Heart right ventricle (tissue), 16 donors: ENCODE data around the gene JADE2. TPM values are rescaled to one million over a fixed set of nuclear protein-coding genes. Genes with fewer than 3 reads are reported as not detected.

Source experiments
- ATAC-seq, 8 donors: fragments of 200-7000 bp; cut with Tn5 transposase; one replicate each; pipeline ENCODE4 v1.9.1; 2020; ENCODE audit warnings: mild to moderate bottlenecking in 8 of 8, moderate library complexity in 8 of 8, moderate number of reproducible peaks in 1 of 8
- DNase-seq, 2 donors: peaks; one replicate each; pipeline ENCODE4 v3.0.0-alpha.2; 2020
- H3K27ac ChIP-seq, 10 donors: fragments of 200-600 bp; sonication (generic) in 2 of 10; one replicate each; pipeline versions ENCODE4 v1.5.0 to v1.8.0; 2020 to 2022; ENCODE audit warnings: mild to moderate bottlenecking in 3 of 10
- H3K27me3 ChIP-seq, 7 donors: fragments of 200-600 bp; one replicate each; pipeline ENCODE4 v1.8.0; 2021 to 2022; ENCODE audit warnings: mild to moderate bottlenecking in 2 of 7
- H3K36me3 ChIP-seq, 9 donors: fragments of 200-600 bp; sonication (generic) in 1 of 9; one replicate each; pipeline versions ENCODE4 v1.5.0 to v1.8.0; 2020 to 2022; ENCODE audit warnings: mild to moderate bottlenecking in 2 of 9
- H3K4me1 ChIP-seq, 9 donors: fragments of 200-600 bp; sonication (generic) in 1 of 9; one replicate each; pipeline versions ENCODE4 v1.5.0 to v1.8.0; 2020 to 2022; ENCODE audit warnings: mild to moderate bottlenecking in 4 of 9
- H3K4me3 ChIP-seq, 10 donors: fragments of 200-600 bp; sonication (generic) in 2 of 10; one replicate each; pipeline versions ENCODE4 v1.5.0 to v1.8.0; 2020 to 2022; ENCODE audit warnings: mild to moderate bottlenecking in 7 of 10, moderate library complexity in 2 of 10
- H3K9me3 ChIP-seq, 11 donors: fragments of 200-600 bp in 10 of 11; sonication (generic) in 2 of 11; one replicate each; pipeline versions ENCODE4 v1.5.0 to v1.8.0; 2013 to 2022; ENCODE audit warnings: mild to moderate bottlenecking in 2 of 11, control low read depth in 1 of 11, moderate library complexity in 1 of 11
- WGBS, 2 donors: extraction: QIAGEN DNeasy Blood & Tissue Kit; methylation state at CpG; one replicate each; pipeline ENCODE4 v1.1.7; 2013; ENCODE audit warnings: inconsistent platforms in 1 of 2; 5-methylcytosine and 5-hydroxymethylcytosine counted together
- intact Hi-C, 10 donors: fragments of 100-400 bp; cut with DNase I; formaldehyde crosslinking; loops; one replicate each; pipeline versions ENCODE4 v1.11.1 to v1.14.2; 2022
- polyA plus RNA-seq, 2 donors: library from polyadenylated mRNA; stranded (reverse); fragments of 200-250 nt; gene quantifications; one replicate each; pipeline ENCODE4 v1.2.3, GENCODE V29; 2013
- total RNA-seq, 10 donors: library from RNA; stranded (reverse); fragmentation: NEBNext Ultra II Directional in 3 of 10; extraction: Animal tissue kit (Norgen Biotek cat#: 25700) in 3 of 10; gene quantifications; one replicate each; pipeline versions ENCODE4 v1.2.1 to v1.2.4, GENCODE V29; 2021 to 2023
- TF ChIP-seq, protein P1 (sequence below), 9 donors: fragments of 200-600 bp; sonication (generic) in 2 of 9; IDR thresholded peaks; one replicate each; pipeline versions ENCODE4 v1.5.0 to v1.8.0; 2021 to 2022; ENCODE audit warnings: antibody characterized with exemption in 9 of 9, mild to moderate bottlenecking in 5 of 9, moderate library complexity in 1 of 9
- donor health status: Arrhythmogenic right ventricular cardiomyopathy.
- donor health status: ischemic (EF 13 %, LVEDD 7.1; RV severe dilation, severe dysfunction).
- donor health status: healthy with polysubstance abuse.
- donor health status: DM: no; HTN: yes; CAD: no.
- donor health status: DM: no; HTN: no; CAD: no.
- donor health status: ischemic (EF 25% LVEDD 6.9; RV normal size, moderate dysfunction).
- donor health status: ischemic (EF 25% LVEDD 5.7; RV mildly dilated, moderate dysfunction).
- donor health status: healthy.
- donor health status: DM: yes; HTN: yes; CAD: no.
- donor health status: Ischemic cardiomyopathy.
- donor health status: ischemic (EF 35%, LVEDD 5.7; RV mildly dilated, moderate dysfunction).
- donor health status: nonischemic (EF 11% LVEDD 7.7; RV severe dilation, severe dysfunction).
- donor health status: DM: yes; HTN: yes; CAD: no.
- donor health status: PGD.
- donor health status: ischemic (EF 29% LVEDD 5.4; RV normal size, mild dysfunction).
- donor health status: nonischemic (EF 23%, LVEDD 6.1; RV moderate dilation, normal function).

Gene JADE2
- total and polyA plus RNA-seq, 12 donors, result 5.4 to 38.5 (median 23.9) TPM

- peak overlapping the region in 1 of 10 donors; percentile 49 for H3K27ac ChIP-seq
- peaks cover 37 to 89% (median 60%) of the 10 kb centered on the region in 9 donors for H3K4me1 ChIP-seq
- H3K36me3 ChIP-seq, result peaks cover 0 to 93% (median 44%) of the 10 kb centered on the region in 9 donors
- intact Hi-C loops, result loop anchor here in 6 of 10 donors (5.0 to 10.0 kb wide), 5 partner anchors 36 to 158 kb away; partner anchors contain the start of genes CDKN2AIPNL (in 3 of the 6) and JADE2 (in 1 of the 6)
- no peak for DNase-seq
- TF ChIP-seq, protein P1, sequence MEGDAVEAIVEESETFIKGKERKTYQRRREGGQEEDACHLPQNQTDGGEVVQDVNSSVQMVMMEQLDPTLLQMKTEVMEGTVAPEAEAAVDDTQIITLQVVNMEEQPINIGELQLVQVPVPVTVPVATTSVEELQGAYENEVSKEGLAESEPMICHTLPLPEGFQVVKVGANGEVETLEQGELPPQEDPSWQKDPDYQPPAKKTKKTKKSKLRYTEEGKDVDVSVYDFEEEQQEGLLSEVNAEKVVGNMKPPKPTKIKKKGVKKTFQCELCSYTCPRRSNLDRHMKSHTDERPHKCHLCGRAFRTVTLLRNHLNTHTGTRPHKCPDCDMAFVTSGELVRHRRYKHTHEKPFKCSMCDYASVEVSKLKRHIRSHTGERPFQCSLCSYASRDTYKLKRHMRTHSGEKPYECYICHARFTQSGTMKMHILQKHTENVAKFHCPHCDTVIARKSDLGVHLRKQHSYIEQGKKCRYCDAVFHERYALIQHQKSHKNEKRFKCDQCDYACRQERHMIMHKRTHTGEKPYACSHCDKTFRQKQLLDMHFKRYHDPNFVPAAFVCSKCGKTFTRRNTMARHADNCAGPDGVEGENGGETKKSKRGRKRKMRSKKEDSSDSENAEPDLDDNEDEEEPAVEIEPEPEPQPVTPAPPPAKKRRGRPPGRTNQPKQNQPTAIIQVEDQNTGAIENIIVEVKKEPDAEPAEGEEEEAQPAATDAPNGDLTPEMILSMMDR (IDR thresholded peaks at IDR 0.05), result no peak
- H3K9me3 ChIP-seq, result no peaks in the 10 kb centered on the region
- no peak for ATAC-seq
- no peaks in the 10 kb centered on the region for H3K27me3 ChIP-seq
- WGBS, 2 donors, result 89 to 99% methylated on average over 4 of the region's 4 CpGs
- H3K4me3 ChIP-seq, result no peak overlapping the region
These were observed 47.3 kb downstream of the JADE2 start for GRCh38 chr5:134572811-134573210.

- 39 to 50% methylated on average over 4 of the region's 4 CpGs for WGBS, 2 donors
- H3K4me1 ChIP-seq, result peaks cover 23 to 72% (median 44%) of the 10 kb centered on the region in 9 donors
- H3K9me3 ChIP-seq, result no peaks in the 10 kb centered on the region
- peak overlapping the region in 8 of 10 donors; percentile 5 to 66 (median 46) for H3K27ac ChIP-seq
- TF ChIP-seq, protein P1 (IDR thresholded peaks at IDR 0.05), result peak in 2 of 9 donors; percentile 19 to 28
- H3K36me3 ChIP-seq, result peaks cover 6 to 97% (median 53%) of the 10 kb centered on the region in 9 donors
- DNase-seq (no peak), ATAC-seq (peak; percentile 15 to 87 (median 48))
- no peaks in the 10 kb centered on the region for H3K27me3 ChIP-seq
- intact Hi-C loops, result loop anchor here in 8 of 10 donors (2.0 to 10.0 kb wide), 8 partner anchors 37 to 164 kb away; partner anchors contain the start of genes CDKN2AIPNL (in 4 of the 8) and JADE2 (in 1 of the 8)
- no peak overlapping the region for H3K4me3 ChIP-seq
These were observed 49.1 kb downstream of the JADE2 start for GRCh38 chr5:134574521-134574920.

DNA sequence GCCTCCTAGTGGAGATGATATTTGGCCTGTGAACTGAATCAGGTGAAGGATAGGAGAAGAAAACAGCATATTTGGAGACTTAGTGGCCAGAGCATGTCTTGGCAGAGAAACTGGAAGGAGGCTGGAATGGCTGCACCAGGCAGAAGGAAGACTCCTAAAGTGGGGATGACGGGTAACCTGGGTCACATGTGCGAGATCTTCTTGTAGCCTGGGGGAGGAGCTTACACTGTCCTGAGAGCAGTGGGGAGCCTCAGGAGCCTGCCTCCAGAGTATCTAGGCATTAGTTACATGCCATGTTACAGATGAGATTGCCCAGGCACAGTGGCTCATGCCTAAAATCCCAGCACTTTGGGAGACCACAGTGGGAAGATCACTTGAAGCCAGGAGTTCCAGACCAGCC, 49.8 kb downstream of the JADE2 start:
- ATAC-seq (no peak), DNase-seq (no peak)
- Histone ChIP-seq H3K9me3 (no peaks in the 10 kb centered on the region), H3K27ac (peak overlapping the region in 7 of 10 donors; percentile 5 to 66 (median 47)), H3K36me3 (peaks cover 3 to 95% (median 60%) of the 10 kb centered on the region in 9 donors), H3K27me3 (no peaks in the 10 kb centered on the region), H3K4me3 (no peak overlapping the region), H3K4me1 (peaks cover 15 to 64% (median 36%) of the 10 kb centered on the region in 9 donors)
- intact Hi-C loops, result loop anchor here in 8 of 10 donors (2.0 to 10.0 kb wide), 8 partner anchors 45 to 203 kb away; partner anchors contain the start of genes CDKN2AIPNL (in 7 of the 8), JADE2 (in 3 of the 8) and UBE2B (in 2 of the 8)
- TF ChIP-seq, protein P1 (IDR thresholded peaks at IDR 0.05), result no peak
- 77 to 81% methylated on average over 2 of the region's 2 CpGs for WGBS, 2 donors

DNA sequence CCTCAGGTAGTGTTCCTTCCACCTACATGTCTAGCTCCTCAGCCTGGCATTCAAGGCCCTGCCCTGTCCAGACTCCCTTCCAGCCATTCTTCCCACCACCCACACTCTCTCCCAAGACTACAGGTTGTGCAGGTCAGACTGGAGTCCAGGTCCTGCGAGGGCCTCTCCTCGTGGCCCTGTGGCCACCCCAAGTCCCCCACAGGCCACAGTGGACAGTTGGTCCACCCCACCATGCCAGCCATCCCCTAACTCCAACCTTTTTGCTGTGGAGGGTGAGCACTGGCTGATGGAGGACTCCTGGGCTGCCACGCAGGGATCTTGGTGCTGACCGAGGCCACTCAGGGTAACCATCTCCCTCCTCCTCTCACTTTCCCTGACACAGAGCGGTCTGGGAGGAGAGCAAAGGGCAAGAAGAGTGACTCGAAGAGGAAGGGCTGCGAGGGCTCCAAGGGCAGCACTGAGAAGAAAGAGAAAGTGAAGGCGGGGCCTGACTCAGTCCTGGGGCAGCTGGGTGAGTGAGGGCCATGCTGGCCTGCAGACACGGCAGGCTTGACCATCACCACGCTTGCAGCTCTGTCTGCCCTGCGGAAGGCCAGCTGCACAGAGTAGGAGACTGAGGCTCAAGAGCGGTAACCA, 51.0 kb downstream of the JADE2 start:
- ATAC-seq (no peak), DNase-seq (no peak)
- Histone ChIP-seq H3K36me3 (peaks cover 3 to 89% (median 52%) of the 10 kb centered on the region in 9 donors), H3K4me3 (no peak overlapping the region), H3K27ac (peak overlapping the region in 3 of 10 donors; percentile 41 to 64 (median 48)), H3K9me3 (no peaks in the 10 kb centered on the region), H3K27me3 (no peaks in the 10 kb centered on the region), H3K4me1 (peaks cover 13 to 61% (median 35%) of the 10 kb centered on the region in 9 donors)
- TF ChIP-seq, protein P1 (IDR thresholded peaks at IDR 0.05), result no peak
- intact Hi-C loops, result loop anchor here in 9 of 10 donors (2.0 to 10.0 kb wide), 6 partner anchors 49 to 204 kb away; partner anchors contain the start of genes CDKN2AIPNL (in 6 of the 9), JADE2 (in 3 of the 9) and UBE2B (in 2 of the 9)
- 86 to 89% methylated on average over 12 of the region's 12 CpGs for WGBS, 2 donors
